GM12865 (cell line): ENCODE measurements around the gene COL27A1.

ENCODE experiments used
- DNase-seq: peaks from one replicate; pipeline ENCODE4 v3.0.0; 2010; ENCODE audit warnings: low read depth
- H3K4me3 ChIP-seq: 2 replicates; pipeline ENCODE4 v1.5.1; 2011; ENCODE audit warnings: mild to moderate bottlenecking, low read depth, low read length, control low read depth
- CTCF ChIP-seq: IDR thresholded peaks from 2 replicates; pipeline ENCODE4 v1.5.1; 2011; ENCODE audit warnings: low read length, control low read depth, low read depth, inconsistent platforms; ENCODE audit not compliant: insufficient read depth; ENCODE audit errors: missing control alignments

COL27A1 gene

GRCh38 chr9:114334490-114334889 is 179.2 kb downstream of the COL27A1 start:
- TF ChIP-seq CTCF, result no peak
- H3K4me3 ChIP-seq, result no peak overlapping the region
- no peak for DNase-seq

- no peak for DNase-seq
- no peak for TF ChIP-seq CTCF
- no peak overlapping the region for H3K4me3 ChIP-seq
Measured at GRCh38 chr9:114335745-114336144, 180.4 kb downstream of the COL27A1 start.

- no peak for TF ChIP-seq CTCF
Measured at GRCh38 chr9:114336157-114336556, 180.8 kb downstream of the COL27A1 start.

GRCh38 chr9:114336699-114337395 is 181.5 kb downstream of the COL27A1 start:
- DNase-seq, result no peak
- no peak overlapping the region for H3K4me3 ChIP-seq
- no peak for TF ChIP-seq CTCF

More at GRCh38 chr9:114336157-114336556, 180.8 kb downstream of the COL27A1 start:
- no peak for DNase-seq
- H3K4me3 ChIP-seq, result no peak overlapping the region

- DNase-seq, result no peak
- no peak overlapping the region for H3K4me3 ChIP-seq
- no peak for TF ChIP-seq CTCF
Measured at GRCh38 chr9:114338187-114338586, 182.8 kb downstream of the COL27A1 start.

GRCh38 chr9:114339130-114339908 is 184.0 kb downstream of the COL27A1 start:
- H3K4me3 ChIP-seq, result no peak overlapping the region
- DNase-seq, result peak; percentile 71
- TF ChIP-seq CTCF, result peak; percentile 89
